ENCODE results near the gene MROH2B.
"Not testable (repeated sequence)": the region's sequence is repeated elsewhere in the genome, so short reads cannot be mapped to it uniquely, and the experiment has no call there.

The MROH2B gene

GRCh38 chr5:41032973-41033372 is 38.2 kb downstream of the MROH2B start:
- no peak for DNase-seq (ENCODE audit: low read depth in 2 of 3, low spot score in 1 of 3)

- DNase-seq (ENCODE audit: low read depth in 2 of 3, low spot score in 1 of 3): not testable (repeated sequence)
Measured at GRCh38 chr5:41022600-41022999, 48.5 kb downstream of the MROH2B start.

GRCh38 chr5:41012318-41012717 is 58.8 kb downstream of the MROH2B start:
- no peak for DNase-seq (ENCODE audit: low read depth in 2 of 3, low spot score in 1 of 3)

GRCh38 chr5:41010572-41010971 is 60.6 kb downstream of the MROH2B start:
- DNase-seq (ENCODE audit: low read depth in 2 of 3, low spot score in 1 of 3): no peak

- no peak for DNase-seq (ENCODE audit: low read depth in 2 of 3, low spot score in 1 of 3)
Measured at GRCh38 chr5:41009232-41009631, 61.9 kb downstream of the MROH2B start.

- DNase-seq (ENCODE audit: low read depth in 2 of 3, low spot score in 1 of 3): no peak
Measured at GRCh38 chr5:41004931-41005330, 66.2 kb downstream of the MROH2B start.

- DNase-seq (ENCODE audit: low read depth in 2 of 3, low spot score in 1 of 3): no peak
Measured at GRCh38 chr5:41003670-41004376, 67.3 kb downstream of the MROH2B start.

- DNase-seq (ENCODE audit: low read depth in 2 of 3, low spot score in 1 of 3): no peak
Measured at GRCh38 chr5:40999966-41000365, 71.2 kb downstream of the MROH2B start.

GRCh38 chr5:40999142-40999541 is 72.0 kb downstream of the MROH2B start:
- no peak for DNase-seq (ENCODE audit: low read depth in 2 of 3, low spot score in 1 of 3)

- DNase-seq (ENCODE audit: low read depth in 2 of 3, low spot score in 1 of 3): no peak
Measured at GRCh38 chr5:40995801-40996586, 75.1 kb downstream of the MROH2B start.

GRCh38 chr5:40991981-40992559 is 79.1 kb downstream of the MROH2B start:
- no peak for DNase-seq (ENCODE audit: low read depth in 2 of 3, low spot score in 1 of 3)

- DNase-seq (ENCODE audit: low read depth in 2 of 3, low spot score in 1 of 3): no peak
Measured at GRCh38 chr5:40991168-40991980, 79.8 kb downstream of the MROH2B start.

- DNase-seq (ENCODE audit: low read depth in 2 of 3, low spot score in 1 of 3): no peak
Measured at GRCh38 chr5:40988746-40989510, 82.2 kb downstream of the MROH2B start.

- DNase-seq (ENCODE audit: low read depth in 2 of 3, low spot score in 1 of 3): no peak
Measured at GRCh38 chr5:40987349-40987748, 83.8 kb downstream of the MROH2B start.

- DNase-seq (ENCODE audit: low read depth in 2 of 3, low spot score in 1 of 3): no peak
Measured at GRCh38 chr5:40986666-40987065, 84.5 kb downstream of the MROH2B start.

GRCh38 chr5:40985501-40985900 is 85.6 kb downstream of the MROH2B start:
- DNase-seq (ENCODE audit: low read depth in 2 of 3, low spot score in 1 of 3): no peak

GRCh38 chr5:40984884-40985283 is 86.3 kb downstream of the MROH2B start:
- no peak for DNase-seq (ENCODE audit: low read depth in 2 of 3, low spot score in 1 of 3)

- DNase-seq (ENCODE audit: low read depth in 2 of 3, low spot score in 1 of 3): no peak
Measured at GRCh38 chr5:40983781-40984180, 87.4 kb downstream of the MROH2B start.

GRCh38 chr5:40981420-40981819 is 89.7 kb downstream of the MROH2B start:
- no peak for DNase-seq (ENCODE audit: low read depth in 2 of 3, low spot score in 1 of 3)

GRCh38 chr5:40976836-40977235 is 94.3 kb downstream of the MROH2B start:
- no peak for DNase-seq (ENCODE audit: low read depth in 2 of 3, low spot score in 1 of 3)

- DNase-seq (ENCODE audit: low read depth in 2 of 3, low spot score in 1 of 3): no peak
Measured at GRCh38 chr5:40976041-40976440, 95.1 kb downstream of the MROH2B start.
